ENCODE data around the gene GAD1. TPM values are rescaled to one million over a fixed set of nuclear protein-coding genes. Genes with fewer than 3 reads are reported as not detected.

GAD1 gene
- total and polyA plus RNA-seq, 2 experiments from 2014 or later = 0.49 to 2.6 TPM

- Histone ChIP-seq H2AFZ (peak overlapping the region; percentile 76), H3K27me3 (replicated peaks; ENCODE audit: insufficient read depth) (peaks cover 74% of the 10 kb centered on the region), H3K79me2 (ENCODE audit: insufficient read depth) (no peaks in the 10 kb centered on the region), H3K4me2 (ENCODE audit: unreplicated experiment) (peak overlapping the region; percentile 96), H4K20me1 (ENCODE audit: insufficient read depth) (no peaks in the 10 kb centered on the region), H3K27ac (no peak overlapping the region), H3K4me1 (ENCODE audit: insufficient read depth) (0 out of 2 replicates have a peak, but pooled peaks cover 6% of the 10 kb centered on the region), H3K4me3 (peak overlapping the region; percentile 75), H3K9me3 (ENCODE audit: low read depth) (no peaks in the 10 kb centered on the region), H3K36me3 (ENCODE audit: low read depth) (no peaks in the 10 kb centered on the region), H3K9me2 (ENCODE audit: insufficient read depth) (no peaks in the 10 kb centered on the region), H3K9ac (peak overlapping the region; percentile 42; the same call in 1 of the 2 replicates), H3F3A (ENCODE audit: insufficient read depth) (no peaks in the 10 kb centered on the region)
- peak; percentile 54 for DNase-seq
- in situ Hi-C loops (cut with MboI) = loop anchor here (25.0 kb wide), 1 partner anchor 405 kb away; no protein-coding TSS in a partner anchor
- TF ChIP-seq EZH2 (IDR thresholded peaks at IDR 0.05; ENCODE audit: insufficient read depth, poor library complexity, severe bottlenecking) (peak; percentile 39), EZH2phosphoT487 (IDR thresholded peaks at IDR 0.05; ENCODE audit: insufficient read depth, low read depth) (no peak)
- 1 to 2% methylated on average over 54 to 68 of the region's 69 CpGs for WGBS, 2 experiments (ENCODE audit: low coverage in 1 of 2, low lambda C conversion rate in 2 of 2, missing lambda C conversion rate in 2 of 2)
Observed at GRCh38 chr2:170817093-170818035, 677 bp downstream of the GAD1 start.

- H3K9me2 ChIP-seq (ENCODE audit: insufficient read depth) = no peaks in the 10 kb centered on the region
- no peak overlapping the region for H3K9ac ChIP-seq
- TF ChIP-seq EZH2 (IDR thresholded peaks at IDR 0.05; ENCODE audit: insufficient read depth, poor library complexity, severe bottlenecking) (no peak), EZH2phosphoT487 (IDR thresholded peaks at IDR 0.05; ENCODE audit: insufficient read depth, low read depth) (no peak)
- H3K9me3 ChIP-seq (ENCODE audit: low read depth) = no peaks in the 10 kb centered on the region
- WGBS, 2 experiments (ENCODE audit: low coverage in 1 of 2, low lambda C conversion rate in 2 of 2, missing lambda C conversion rate in 2 of 2) = 3 to 4% methylated on average over 39 to 52 of the region's 60 CpGs
- peak; percentile 33 for DNase-seq
- no peaks in the 10 kb centered on the region for H3K36me3 ChIP-seq (ENCODE audit: low read depth)
- peak overlapping the region; percentile 75 for H3K4me3 ChIP-seq
- no peak overlapping the region for H3K27ac ChIP-seq
- in situ Hi-C loops (cut with MboI) = loop anchor here (25.0 kb wide), 1 partner anchor 406 kb away; no protein-coding TSS in a partner anchor
- H3K27me3 ChIP-seq (replicated peaks; ENCODE audit: insufficient read depth) = peaks cover 77% of the 10 kb centered on the region
- H3K79me2 ChIP-seq (ENCODE audit: insufficient read depth) = no peaks in the 10 kb centered on the region
- H3K4me2 ChIP-seq (ENCODE audit: unreplicated experiment) = peak overlapping the region; percentile 96
- no peaks in the 10 kb centered on the region for H3F3A ChIP-seq (ENCODE audit: insufficient read depth)
- H4K20me1 ChIP-seq (ENCODE audit: insufficient read depth) = no peaks in the 10 kb centered on the region
- peaks cover 6% of the 10 kb centered on the region; the same call in 1 of the 2 replicates for H3K4me1 ChIP-seq (ENCODE audit: insufficient read depth)
- peak overlapping the region; percentile 76 for H2AFZ ChIP-seq
Observed at GRCh38 chr2:170818036-170818751, 1.5 kb downstream of the GAD1 start.

GRCh38 chr2:170818752-170819470, 2.2 kb downstream of the GAD1 start:
- H3K27me3 ChIP-seq (replicated peaks; ENCODE audit: insufficient read depth) = peaks cover 70% of the 10 kb centered on the region
- in situ Hi-C loops (cut with MboI) = loop anchor here (25.0 kb wide), 1 partner anchor 407 kb away; no protein-coding TSS in a partner anchor

More at GRCh38 chr2:170818752-170819470, 2.2 kb downstream of the GAD1 start:
- H3K36me3 ChIP-seq (ENCODE audit: low read depth) = no peaks in the 10 kb centered on the region
- no peak overlapping the region for H2AFZ ChIP-seq
- no peak overlapping the region for H3K9ac ChIP-seq
- H3K4me1 ChIP-seq (ENCODE audit: insufficient read depth) = peaks cover 6% of the 10 kb centered on the region; the same call in 1 of the 2 replicates
- peak overlapping the region; percentile 75 for H3K4me3 ChIP-seq
- 46 to 47% methylated on average over 30 of the region's 30 CpGs for WGBS, 2 experiments (ENCODE audit: low coverage in 1 of 2, low lambda C conversion rate in 2 of 2, missing lambda C conversion rate in 2 of 2)
- no peaks in the 10 kb centered on the region for H3F3A ChIP-seq (ENCODE audit: insufficient read depth)
- no peak for DNase-seq
- peak overlapping the region; percentile 63 for H3K4me2 ChIP-seq (ENCODE audit: unreplicated experiment)
- no peak for TF ChIP-seq EZH2phosphoT487 (IDR thresholded peaks at IDR 0.05; ENCODE audit: insufficient read depth, low read depth)
- no peak for TF ChIP-seq EZH2 (IDR thresholded peaks at IDR 0.05; ENCODE audit: insufficient read depth, poor library complexity, severe bottlenecking)
- no peaks in the 10 kb centered on the region for H3K9me2 ChIP-seq (ENCODE audit: insufficient read depth)
- H3K27ac ChIP-seq = no peak overlapping the region
- no peaks in the 10 kb centered on the region for H4K20me1 ChIP-seq (ENCODE audit: insufficient read depth)
- H3K79me2 ChIP-seq (ENCODE audit: insufficient read depth) = no peaks in the 10 kb centered on the region
- no peaks in the 10 kb centered on the region for H3K9me3 ChIP-seq (ENCODE audit: low read depth)
